Measurements from ENCODE around the gene PGA5. TPM values are rescaled to one million over a fixed set of nuclear protein-coding genes. Genes with fewer than 3 reads are reported as not detected.

PGA5 gene
- total RNA-seq, 1 donor from 2014 or later = not detected

DNA sequence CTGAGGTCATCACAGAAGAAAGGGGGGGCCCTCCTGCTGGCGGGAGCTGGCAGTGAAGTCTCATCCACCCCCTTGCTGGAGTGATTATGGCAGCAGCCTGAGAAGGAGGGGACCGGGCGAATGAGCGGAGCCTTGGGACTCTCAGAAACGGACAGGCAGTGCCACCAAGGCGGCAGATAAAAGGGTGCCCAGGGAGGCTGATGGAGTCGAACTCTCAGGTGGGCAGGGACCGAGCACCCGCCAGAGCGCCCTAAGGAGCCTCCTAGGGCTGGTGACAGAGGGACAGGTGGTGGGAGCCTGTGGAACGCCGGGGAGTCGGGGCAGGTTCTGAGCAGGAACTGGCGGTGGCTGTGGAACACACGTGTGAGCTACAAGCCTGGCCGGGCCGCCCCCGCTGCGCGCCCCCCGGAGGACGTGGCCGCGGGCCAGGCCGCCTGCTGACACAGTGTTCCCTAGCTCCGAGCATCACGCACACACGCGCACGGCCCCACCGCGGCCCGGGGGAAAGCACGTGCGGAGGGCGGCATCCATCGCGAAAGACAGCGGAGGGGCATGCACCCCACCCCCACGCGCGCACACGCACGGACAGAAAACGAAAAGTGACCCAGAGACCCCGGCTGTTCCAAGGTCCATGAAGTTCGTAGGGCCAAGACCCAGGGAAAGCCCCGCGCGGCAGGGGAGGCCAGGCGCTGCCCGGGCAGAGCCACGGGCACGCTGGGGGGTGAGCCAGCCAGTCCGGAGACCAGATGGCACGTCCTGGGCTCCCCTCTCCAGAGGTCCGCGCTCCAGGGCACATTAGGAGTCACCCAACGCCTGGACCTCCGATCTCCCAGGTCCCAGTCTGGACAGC is 53.1 kb downstream of the PGA5 start:
- no peaks in the 10 kb centered on the region for H3K27me3 ChIP-seq (ENCODE audit: low read depth)
- TF ChIP-seq, protein P1, sequence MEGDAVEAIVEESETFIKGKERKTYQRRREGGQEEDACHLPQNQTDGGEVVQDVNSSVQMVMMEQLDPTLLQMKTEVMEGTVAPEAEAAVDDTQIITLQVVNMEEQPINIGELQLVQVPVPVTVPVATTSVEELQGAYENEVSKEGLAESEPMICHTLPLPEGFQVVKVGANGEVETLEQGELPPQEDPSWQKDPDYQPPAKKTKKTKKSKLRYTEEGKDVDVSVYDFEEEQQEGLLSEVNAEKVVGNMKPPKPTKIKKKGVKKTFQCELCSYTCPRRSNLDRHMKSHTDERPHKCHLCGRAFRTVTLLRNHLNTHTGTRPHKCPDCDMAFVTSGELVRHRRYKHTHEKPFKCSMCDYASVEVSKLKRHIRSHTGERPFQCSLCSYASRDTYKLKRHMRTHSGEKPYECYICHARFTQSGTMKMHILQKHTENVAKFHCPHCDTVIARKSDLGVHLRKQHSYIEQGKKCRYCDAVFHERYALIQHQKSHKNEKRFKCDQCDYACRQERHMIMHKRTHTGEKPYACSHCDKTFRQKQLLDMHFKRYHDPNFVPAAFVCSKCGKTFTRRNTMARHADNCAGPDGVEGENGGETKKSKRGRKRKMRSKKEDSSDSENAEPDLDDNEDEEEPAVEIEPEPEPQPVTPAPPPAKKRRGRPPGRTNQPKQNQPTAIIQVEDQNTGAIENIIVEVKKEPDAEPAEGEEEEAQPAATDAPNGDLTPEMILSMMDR (IDR thresholded peaks at IDR 0.05; ENCODE audit: borderline replicate concordance) = no peak
- peak overlapping the region; percentile 50 for H3K27ac ChIP-seq (replicated peaks)
- DNase-seq = peak; percentile 58
- peaks cover 47% of the 10 kb centered on the region for H3K4me1 ChIP-seq
- intact Hi-C loops (cut with micrococcal nuclease) = no loop called here
- H3K36me3 ChIP-seq = peaks cover 6% of the 10 kb centered on the region
- peak overlapping the region; percentile 80 for H3K4me3 ChIP-seq
- H3K9me3 ChIP-seq (replicated peaks) = no peaks in the 10 kb centered on the region

DNA sequence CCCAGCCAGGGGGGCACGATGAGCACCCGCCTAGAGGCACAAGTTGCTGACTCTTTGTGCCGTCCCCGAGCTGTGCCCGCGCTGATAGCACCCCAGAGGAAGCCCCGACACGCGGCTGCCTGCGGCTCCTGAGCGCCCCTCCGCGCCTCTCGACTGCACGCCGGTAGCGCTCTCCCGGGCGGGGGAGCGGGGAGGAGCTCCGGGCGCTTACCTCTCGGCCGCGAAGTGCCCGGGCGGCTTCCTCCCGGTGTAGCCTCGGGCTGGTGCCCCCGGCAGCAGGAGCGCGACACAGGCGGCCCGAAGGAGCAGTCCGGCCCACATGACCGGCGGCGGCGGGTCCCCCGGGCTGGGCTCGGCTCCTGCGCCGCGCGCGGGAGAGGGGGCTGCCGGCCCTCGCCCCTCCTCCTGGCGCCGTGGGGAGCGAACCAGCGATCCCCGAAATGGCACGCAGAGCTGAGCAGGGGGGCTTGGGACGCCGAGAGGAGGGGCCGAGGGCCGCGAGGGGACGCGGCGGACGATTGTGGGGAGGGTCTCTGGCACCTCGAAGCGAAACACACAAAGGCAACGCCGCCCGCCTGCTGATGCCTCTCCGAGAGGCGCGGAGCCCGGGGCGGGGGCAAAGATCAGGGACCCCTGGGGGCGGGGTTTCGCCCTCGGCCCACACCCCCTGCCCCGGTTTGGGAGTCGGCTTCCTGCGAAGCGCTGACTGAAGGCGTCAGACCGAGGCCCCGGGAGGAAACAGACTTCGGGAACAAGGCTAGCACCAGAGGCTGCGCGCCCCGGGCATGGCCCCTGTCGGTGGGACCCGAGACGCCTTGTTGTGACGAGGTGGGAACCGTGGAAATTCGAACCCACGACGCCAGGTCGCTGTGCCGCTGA is 54.0 kb downstream of the PGA5 start, which contains the start of gene VWCE:
VWCE (minus strand) TSS at position 600 of the 879 bp plus-strand sequence; CDS start at position 321, 279 bp downstream.
- Histone ChIP-seq H3K9me3 (replicated peaks) (no peaks in the 10 kb centered on the region), H3K4me1 (peaks cover 47% of the 10 kb centered on the region), H3K27ac (replicated peaks) (peak within 1 kb of the TSS; percentile 50), H3K27me3 (ENCODE audit: low read depth) (no peaks in the 10 kb centered on the region), H3K36me3 (peaks cover 14% of the 10 kb centered on the region), H3K4me3 (peak within 1 kb of the TSS; percentile 80)
- TF ChIP-seq, protein P1 (IDR thresholded peaks at IDR 0.05; ENCODE audit: borderline replicate concordance) = no peak
- intact Hi-C loops (cut with micrococcal nuclease) = no loop called here
- DNase-seq = peak; percentile 47

DNA sequence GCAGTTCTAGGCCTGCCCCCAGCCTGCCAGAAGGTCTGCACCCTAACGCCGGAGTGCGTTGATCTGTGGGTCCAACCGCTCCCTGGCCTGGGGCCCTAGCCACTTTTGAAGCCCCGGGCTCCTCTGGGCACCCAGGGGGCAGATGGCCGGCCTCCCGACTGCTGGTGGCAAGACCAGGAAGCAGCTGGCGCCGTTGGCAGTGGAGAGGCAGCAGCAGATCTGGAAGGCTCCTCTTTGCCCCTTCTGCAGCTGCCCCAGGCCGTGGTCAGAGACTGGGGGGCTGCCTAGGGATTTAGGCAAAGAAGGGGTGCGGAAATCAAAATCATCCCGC is 54.6 kb downstream of the PGA5 start:
- Histone ChIP-seq H3K4me3 (peak overlapping the region; percentile 80), H3K27me3 (ENCODE audit: low read depth) (no peaks in the 10 kb centered on the region), H3K4me1 (peaks cover 47% of the 10 kb centered on the region), H3K36me3 (peaks cover 20% of the 10 kb centered on the region), H3K9me3 (replicated peaks) (no peaks in the 10 kb centered on the region), H3K27ac (replicated peaks) (peak overlapping the region; percentile 50)
- no peak for DNase-seq
- TF ChIP-seq, protein P1 (IDR thresholded peaks at IDR 0.05; ENCODE audit: borderline replicate concordance) = no peak
- intact Hi-C loops (cut with micrococcal nuclease) = no loop called here

DNA sequence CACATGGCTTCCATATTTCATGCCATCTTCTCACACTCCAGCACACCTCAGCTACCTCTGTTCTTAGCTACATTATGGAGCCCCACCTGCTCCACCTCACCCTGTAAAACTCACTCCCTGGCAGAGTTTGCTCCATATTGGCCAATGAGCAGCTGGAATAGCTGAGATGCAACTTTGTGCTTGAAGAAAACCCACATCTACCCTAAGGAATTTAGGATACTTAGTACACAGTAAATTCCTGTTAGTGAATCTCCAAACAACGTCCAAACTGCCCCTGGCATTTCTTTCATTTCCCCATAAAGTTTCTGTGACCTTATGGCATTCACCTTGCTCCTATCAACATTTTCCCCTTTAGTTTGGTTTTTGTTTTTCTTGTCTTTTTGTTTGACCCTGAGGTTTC is 56.4 kb downstream of the PGA5 start:
- TF ChIP-seq, protein P1 (IDR thresholded peaks at IDR 0.05; ENCODE audit: borderline replicate concordance) = no peak
- no peaks in the 10 kb centered on the region for H3K9me3 ChIP-seq (replicated peaks)
- H3K36me3 ChIP-seq = peaks cover 38% of the 10 kb centered on the region
- peak overlapping the region; percentile 53 for H3K27ac ChIP-seq (replicated peaks)
- H3K4me1 ChIP-seq = peaks cover 47% of the 10 kb centered on the region
- intact Hi-C loops (cut with micrococcal nuclease) = no loop called here
- no peaks in the 10 kb centered on the region for H3K27me3 ChIP-seq (ENCODE audit: low read depth)
- H3K4me3 ChIP-seq = no peak overlapping the region
- no peak for DNase-seq

DNA sequence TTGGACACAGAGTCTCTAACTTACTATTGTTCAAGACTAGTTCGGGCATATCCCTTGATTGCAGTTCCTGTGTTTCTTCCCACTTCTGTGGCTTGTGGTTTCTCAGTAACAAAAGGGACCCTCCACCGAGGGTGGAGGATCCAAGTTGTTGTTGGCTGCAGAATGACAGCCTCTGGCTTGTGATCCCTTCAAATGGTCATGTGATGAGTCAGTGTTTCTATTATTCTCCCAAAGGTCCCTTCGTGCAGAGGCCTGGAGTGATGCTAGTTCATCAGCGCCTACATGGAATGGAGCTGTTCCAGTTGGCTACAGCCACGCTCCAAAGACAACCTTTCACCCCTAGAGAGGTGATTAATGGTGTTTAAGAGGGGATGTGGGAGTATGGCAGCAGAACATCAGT is 56.8 kb downstream of the PGA5 start:
- intact Hi-C loops (cut with micrococcal nuclease) = no loop called here
- Histone ChIP-seq H3K27ac (replicated peaks) (peak overlapping the region; percentile 53), H3K4me3 (no peak overlapping the region), H3K36me3 (peaks cover 42% of the 10 kb centered on the region), H3K27me3 (ENCODE audit: low read depth) (no peaks in the 10 kb centered on the region), H3K4me1 (peaks cover 47% of the 10 kb centered on the region), H3K9me3 (replicated peaks) (no peaks in the 10 kb centered on the region)
- DNase-seq = no peak
- TF ChIP-seq, protein P1 (IDR thresholded peaks at IDR 0.05; ENCODE audit: borderline replicate concordance) = no peak

All from left ventricle myocardium inferior (tissue), 1 donor.